ENCODE measurements around the gene CORO2A.

CORO2A gene

DNA sequence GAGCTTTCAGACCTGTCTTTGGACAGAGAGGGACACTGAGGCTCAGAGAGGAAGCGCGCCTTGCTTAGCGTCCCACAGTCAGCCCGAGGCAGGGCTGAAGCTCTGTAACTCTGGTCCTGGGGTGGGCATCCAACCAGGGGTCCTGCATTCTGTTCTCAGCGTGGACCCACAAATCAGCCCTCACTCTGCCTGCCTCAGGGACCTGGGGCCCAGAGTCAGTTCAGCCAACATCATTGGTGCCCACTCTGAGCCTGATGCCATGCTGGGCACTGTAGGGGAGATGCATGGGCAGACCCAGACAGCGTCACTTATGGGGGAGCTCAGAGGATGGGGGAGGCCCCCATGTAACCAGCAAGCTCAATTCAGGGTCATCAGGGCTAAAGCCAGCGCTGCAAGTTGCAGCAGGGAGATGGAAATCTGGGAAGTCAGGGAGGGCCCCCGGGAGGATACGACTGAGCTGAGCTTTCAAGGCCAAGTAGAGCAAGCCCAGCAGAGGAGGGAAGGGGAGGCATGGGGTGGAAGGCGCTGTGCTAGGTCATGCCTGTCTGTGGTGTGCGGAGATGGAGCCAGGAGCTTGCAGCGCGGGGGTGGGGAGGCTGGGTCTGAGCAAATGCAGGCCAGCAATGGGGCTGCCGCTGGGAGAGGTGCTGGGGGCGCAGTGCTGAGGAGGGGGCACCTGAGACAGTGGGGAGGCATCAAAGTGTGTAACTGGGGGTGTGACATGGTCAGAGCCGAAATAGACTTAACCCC lies 21.1 kb downstream of the CORO2A start:
- DNase-seq (ENCODE audit: low read depth in 2 of 2): no peak

DNA sequence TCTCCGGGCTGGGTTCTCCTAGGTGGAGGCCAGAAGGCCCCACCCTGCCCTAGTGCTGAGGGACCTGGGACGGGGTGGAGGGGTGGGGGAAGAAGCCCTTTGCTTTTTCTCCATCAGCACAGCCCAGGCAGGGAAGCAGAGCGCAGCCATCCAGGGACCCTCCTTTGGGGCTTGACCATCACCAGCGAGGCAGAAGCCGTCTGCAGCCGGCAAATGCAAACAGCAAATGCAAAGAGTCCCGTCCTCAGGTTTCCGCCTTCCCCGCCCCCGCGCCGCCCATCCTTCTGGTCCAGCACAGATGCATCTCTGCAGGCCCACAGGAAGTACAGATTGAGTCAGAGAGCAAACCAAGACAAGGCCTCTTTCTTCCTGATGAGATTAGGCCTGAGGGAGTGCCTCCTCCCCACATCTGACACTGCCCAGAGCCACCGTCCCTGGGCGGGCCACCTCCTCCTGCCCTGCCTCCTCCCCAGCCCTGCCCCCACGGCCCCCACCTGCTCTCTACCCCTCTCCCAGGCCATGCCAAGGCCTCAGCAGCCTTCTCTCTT lies 23.4 kb downstream of the CORO2A start:
- DNase-seq (ENCODE audit: low read depth in 2 of 2): no peak

DNA sequence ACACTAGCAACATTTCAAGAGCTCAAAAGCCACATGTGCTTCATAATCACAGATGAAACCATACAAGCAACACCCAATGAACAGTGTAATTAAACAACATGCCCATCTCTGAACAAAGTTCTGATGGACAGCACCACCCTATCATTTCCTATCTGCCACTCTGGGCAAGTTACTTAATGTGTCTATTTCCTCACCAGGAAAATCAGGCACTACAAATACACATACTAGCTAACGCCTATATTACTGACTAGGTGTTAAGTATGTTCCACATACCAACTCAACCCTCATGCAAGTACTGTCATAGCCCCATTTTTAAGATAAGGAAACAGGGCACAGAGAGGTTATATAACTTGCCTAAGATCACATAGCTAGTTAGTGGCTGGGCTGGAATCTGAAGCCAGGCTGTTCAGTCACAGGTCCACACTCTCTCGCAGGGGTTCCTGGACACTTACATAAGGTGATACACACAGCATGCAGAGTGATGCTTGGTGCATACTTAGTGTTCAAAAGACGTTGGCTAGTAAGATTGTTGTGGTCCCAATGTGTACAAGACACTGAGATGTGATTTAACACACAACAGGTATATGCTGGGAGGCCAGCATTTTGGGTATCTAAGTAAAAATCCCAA lies 24.2 kb downstream of the CORO2A start:
- DNase-seq (ENCODE audit: low read depth in 2 of 2): no peak

DNA sequence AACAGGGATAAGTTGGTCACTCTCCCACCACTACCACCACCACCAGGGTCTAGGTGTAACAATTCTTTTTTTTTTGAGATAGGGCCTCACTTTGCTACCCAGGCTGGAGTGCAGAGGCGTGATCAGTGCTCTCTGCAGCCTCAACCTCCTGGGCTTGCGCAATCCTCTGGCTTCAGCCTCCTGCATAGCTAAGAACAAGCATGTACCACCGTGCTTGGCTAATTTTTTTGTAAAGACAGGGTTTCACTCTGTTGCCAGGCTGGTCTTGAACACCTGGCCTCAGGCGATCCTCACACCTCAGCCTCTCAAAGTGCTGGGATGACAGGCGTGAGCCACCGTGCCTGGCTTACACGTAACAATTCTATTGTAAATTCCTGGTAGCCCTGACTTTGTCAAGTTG lies 27.5 kb downstream of the CORO2A start:
- DNase-seq (ENCODE audit: low read depth in 2 of 2): no peak

DNA sequence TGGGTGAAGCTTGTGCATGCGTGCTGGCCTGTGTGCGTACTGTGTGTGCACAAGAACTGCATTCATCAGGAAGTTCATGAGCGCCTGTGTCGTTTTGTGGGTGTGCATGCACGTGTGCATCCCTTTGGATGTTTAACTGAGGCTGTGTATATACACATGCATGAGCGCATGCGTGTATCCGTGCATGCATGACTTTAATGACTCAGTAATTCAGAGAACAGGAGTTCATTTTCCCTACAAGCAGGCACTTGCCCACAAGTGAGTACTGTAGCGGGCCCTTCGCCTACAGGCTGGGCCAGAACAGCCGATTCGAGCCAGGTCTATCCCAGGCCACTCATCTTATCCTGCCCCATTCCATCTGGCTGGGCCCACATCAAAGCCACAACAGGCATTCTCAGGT lies 29.8 kb downstream of the CORO2A start:
- no peak for DNase-seq (ENCODE audit: low read depth in 2 of 2)

DNA sequence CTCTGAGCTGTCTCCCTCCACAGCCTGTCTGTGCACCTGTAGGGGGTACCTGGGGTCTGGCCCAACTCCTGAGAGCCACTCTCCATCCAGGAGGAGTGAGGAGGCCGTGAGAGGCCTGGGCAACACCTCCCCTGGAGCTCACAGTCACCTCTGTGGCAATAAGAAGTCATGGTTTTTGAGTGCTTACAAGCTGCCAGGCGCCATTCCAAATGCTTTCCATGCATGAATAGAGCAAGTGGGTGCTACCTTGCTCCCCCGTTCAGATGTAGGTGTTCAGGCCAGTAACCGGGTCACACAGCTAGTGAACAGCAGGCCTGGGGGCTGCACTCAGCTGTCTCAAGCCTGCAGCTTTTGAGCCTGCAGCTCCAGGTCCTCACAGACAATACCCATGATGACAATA lies 30.6 kb downstream of the CORO2A start:
- DNase-seq (ENCODE audit: low read depth in 2 of 2): no peak

DNA sequence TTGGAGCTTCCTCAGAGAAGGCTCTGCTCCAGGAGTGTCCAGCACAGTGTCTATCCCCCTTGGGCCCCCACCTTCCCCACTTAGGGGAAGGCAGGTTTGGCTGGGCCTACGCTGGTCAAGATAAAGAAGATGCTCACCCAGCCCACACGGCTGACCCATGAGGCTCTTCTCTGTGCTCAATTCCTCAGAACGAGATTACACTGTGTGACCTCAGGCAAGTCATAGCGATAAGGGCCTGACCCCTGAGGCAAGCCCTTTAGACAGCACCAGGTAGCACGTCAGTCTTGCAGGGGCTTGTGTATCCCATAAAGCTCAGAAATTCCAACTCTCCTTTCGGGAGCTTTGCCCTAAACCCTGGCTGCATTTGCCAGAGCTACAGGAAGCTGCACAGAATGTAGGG lies 32.6 kb downstream of the CORO2A start:
- no peak for DNase-seq (ENCODE audit: low read depth in 2 of 2)

DNA sequence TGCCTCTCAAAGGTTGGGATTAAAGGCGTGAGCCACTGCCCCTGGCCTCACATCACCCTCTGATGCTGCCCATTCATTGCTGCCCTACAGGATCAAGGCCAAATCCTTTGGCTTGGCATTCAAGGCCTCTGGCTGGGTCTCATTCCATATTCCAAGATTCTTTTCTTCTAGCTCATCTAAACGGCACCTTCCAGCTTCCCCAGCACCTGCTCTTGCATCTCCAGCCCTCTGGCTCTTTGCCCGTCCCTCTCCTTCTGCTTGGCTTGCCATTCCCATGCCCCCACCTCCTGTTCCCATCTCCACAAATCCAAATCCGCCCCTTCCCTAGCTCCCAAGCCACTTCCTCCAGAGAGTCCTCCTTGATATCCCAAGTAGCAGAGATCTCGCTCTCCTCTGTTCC lies 33.1 kb downstream of the CORO2A start:
- DNase-seq (ENCODE audit: low read depth in 2 of 2): no peak

DNA sequence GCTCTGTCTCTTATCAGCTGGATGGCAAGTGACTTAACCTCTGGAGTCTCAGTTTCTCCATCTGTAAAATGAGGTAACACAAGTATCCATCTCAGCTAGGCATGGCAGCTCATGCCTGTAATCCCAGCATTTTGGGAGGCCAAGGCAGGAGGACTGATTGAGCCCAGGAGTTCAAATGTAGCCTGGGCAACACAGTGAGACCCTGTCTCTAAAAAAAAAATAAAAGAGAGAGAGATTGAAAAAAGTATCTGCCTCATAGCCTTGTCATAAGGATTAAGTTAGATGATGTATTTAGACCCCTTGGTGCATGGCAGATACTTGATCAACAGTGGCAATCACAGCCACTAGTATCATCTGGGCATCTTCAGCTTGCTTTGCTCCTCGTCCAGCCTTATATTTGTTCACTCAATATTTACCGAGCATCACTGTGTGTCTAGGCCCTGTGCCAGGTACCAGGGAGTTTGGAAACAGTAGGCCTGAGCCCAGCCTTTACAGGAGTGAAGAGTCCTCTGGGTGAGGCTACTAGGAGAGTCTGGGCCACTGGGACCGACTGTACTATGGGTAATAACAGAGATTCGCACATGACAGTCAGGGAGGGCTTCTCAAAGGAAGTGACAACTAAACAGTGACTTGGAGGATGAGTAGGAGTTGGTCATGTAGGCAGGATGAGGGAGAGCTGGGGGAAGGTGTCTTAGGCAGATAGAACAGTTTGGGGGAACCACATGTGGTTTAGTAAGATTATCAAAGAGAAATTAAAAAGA lies 34.2 kb downstream of the CORO2A start:
- DNase-seq (ENCODE audit: low read depth in 2 of 2): no peak

DNA sequence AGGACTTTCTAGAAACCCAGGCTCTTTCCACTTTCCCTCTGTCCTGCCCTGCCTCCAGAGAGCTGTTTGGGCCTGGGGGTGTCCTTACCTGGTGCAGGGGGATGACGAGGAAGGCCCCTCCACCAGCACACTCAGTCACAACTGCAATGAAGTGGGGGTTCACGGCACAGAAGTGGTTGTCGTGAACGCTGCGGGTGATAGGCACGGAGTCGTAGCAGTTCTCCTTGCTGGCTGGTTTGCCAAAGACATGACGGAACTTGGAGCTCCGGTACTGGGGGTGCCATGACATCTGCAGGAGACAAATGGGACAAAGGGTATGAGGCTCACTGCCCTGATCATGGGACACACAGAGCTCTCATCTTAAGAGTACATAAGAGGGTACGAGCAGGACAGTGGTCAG lies 35.1 kb downstream of the CORO2A start:
- DNase-seq (ENCODE audit: low read depth in 2 of 2): no peak

DNA sequence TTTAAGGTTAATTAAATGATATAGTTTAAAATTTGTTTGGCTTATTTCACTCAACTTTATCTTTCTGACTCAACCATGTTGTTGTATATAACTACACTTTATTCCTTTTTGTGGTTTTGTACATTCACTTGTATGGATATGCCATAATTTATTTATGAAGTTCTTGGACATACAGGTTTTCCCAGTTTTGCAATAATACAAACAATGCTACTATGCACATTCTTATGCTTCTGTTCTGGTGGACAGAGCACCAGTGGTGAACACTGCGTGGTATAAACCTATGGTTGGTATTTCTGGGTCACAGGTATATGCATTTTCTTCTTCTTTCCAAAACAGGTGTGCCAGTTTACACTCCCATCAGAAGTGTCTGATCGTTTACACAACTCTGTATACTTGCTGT lies 37.8 kb downstream of the CORO2A start:
- no peak for DNase-seq (ENCODE audit: low read depth in 2 of 2)

DNA sequence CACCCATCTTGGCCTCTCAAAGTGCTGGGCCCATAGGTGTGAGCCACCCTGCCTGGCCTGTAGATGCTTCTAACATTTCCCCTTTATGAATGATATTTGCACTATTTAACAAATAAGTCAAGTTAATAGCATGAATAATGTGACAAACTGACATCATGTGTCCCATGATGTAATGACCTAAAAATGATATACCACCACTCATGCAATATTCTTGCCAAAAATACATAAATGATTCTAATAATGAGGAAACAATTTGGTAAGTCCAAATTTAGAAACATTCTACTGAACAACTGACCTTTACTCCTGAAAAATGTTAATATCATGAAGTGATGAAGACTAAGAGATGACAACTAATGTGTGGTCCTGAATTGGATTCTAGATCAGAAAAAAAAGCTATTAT lies 39.9 kb downstream of the CORO2A start:
- DNase-seq (ENCODE audit: low read depth in 2 of 2): no peak

DNA sequence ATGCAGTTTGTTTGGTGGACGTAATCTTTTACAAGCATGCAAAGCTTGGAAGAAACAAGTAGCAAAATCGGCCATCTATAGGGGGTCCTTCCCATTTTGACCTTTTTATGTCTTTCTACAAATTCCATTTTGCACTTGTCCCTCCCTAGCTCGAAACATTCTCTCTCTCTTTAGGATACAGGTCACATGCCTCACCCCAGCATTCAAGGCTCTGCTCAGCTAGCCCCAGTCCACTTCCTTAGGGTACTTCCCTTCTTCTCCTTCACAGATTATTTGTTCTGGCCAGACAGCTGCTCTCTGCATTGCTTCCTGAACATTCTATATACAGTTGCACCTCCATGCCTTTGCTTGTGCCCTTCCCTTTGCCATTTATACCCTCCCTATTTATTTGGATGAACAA lies 41.7 kb downstream of the CORO2A start:
- DNase-seq (ENCODE audit: low read depth in 2 of 2): no peak

DNA sequence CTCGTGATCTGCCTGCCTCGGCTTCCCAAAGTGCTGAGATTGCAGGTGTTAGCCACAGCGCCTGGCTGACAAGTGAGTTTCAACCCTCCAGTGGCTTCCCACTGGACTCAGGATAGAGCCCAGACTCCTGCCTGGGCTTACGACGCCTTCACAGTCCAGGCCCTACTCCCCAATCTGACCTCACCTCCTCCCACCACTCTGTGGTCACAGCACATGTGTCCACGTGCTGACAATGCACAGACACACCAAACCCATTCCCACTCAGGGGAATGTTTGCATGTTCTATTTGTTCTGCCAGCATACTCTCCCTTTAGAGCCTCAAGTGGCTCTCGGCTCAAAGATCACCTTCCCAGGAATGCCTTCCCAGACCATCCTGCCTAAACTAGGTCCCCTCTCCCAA lies 42.3 kb downstream of the CORO2A start:
- DNase-seq (ENCODE audit: low read depth in 2 of 2): no peak

DNA sequence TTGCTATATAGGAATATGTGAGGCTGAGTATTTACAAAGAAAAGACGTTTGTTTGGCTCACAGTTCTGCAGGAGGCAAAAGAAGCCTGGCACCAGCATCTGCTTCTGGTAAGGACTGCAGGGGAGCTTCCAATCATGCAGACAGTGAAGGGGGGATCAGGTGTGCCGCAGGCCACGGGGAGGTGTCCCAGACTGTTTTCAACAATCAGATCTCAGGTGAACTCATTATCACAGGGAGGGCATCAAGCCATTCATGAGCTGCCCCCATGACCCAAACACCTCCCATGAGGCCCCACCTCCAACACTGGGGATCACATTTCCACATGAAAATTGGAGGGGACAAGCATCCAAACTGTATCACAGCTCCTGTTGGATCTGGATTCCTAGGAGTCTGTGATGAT lies 43.0 kb downstream of the CORO2A start:
- no peak for DNase-seq (ENCODE audit: low read depth in 2 of 2)

DNA sequence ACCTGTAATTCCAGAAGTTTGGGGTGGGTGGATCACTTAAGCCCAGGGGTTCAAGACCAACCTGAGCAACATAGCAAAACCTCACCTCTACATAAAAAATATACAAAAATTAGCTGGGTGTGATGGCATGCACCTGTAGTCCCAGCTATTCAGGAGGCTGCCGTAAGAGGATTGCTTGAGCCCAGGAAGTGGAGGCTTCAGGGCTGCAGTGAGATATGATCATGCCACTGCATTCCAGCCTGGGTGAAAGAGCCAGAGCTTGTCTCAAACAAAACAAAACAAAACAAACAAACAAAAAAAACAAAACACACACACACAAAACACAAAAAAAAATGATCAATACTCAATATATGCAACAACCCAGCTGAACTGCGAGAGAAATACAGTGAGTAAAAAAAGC lies 44.0 kb downstream of the CORO2A start:
- DNase-seq (ENCODE audit: low read depth in 2 of 2): no peak

DNA sequence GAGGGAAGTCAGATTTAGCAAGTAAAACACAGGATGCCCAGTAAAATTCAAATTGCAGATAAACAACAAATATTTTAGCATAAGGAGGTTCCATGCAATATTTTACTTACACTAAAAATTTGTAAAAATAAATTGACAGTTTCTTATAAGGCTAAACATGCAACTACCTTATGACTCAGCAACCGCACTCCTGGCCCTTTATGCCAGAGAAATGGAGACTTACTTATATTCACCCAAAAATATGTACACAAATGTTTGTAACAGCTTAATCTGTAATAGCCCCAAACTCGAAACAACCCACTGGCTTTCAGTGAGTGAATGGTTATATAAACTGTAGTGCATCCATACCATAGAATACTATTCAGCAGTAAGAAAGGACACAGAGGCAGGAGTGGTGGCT lies 44.9 kb downstream of the CORO2A start:
- no peak for DNase-seq (ENCODE audit: low read depth in 2 of 2)

DNA sequence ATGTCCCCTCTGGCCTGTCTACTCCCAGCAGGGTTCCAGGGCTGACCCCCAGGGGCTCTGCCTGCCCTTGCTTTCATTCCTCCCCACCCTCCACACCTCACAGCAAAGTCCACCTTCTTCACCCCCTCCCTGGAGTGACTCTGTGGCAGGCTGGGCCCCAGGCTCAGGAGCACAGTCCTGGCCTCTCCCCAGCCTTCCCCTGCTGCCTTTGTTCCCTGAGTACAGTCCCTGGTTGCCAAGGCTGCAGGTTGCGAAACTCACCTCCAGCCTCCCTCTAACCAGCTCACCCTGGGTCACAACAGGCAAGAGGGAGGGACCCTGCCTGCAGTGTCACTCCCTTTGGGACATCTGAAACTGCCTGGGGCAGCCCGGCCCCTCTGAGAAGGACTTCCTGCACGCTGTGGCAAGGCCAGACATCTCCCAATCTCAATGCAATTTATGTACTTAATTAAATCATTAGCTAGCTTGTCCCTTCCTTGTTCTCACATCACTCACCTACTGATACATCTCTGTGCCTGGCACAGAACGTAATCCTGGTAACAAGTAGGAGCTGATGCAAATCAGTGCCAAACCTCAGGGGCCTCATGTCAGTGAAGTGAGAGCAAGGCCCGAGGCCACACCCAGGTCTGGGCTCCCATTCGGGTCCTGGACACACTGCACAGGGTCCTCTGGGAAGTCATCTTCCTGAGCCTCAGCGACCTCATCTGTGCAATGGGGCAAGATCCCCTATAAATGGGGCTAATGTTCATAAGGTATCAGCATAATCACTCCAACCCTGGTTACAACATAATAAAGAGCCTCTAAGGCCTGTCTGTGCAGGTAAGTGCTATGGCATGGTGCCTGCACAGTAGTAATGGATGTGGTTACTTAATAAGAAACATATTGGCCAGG lies 46.1 kb downstream of the CORO2A start:
- DNase-seq (ENCODE audit: low read depth in 2 of 2): no peak

DNA sequence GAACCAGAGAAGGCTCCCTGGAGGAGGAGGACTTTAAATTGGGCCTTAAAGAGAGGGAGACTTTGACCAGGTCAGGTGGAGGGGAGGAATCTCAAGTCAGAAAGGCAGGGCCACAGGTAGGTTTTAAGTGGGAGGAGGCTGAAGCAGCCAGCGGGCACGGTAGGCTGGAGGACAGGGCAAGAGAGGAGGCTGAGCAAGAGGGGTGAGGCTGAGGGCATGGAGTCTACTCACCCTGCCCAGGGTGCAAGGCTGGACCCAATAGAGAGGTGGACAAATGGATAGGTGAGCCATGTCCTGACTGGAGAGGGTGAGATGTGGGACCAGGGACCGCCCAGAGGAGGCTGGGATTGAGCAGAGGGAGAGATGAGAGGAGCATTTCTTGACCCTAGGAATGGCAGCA lies 47.8 kb downstream of the CORO2A start:
- DNase-seq (ENCODE audit: low read depth in 2 of 2): no peak

DNA sequence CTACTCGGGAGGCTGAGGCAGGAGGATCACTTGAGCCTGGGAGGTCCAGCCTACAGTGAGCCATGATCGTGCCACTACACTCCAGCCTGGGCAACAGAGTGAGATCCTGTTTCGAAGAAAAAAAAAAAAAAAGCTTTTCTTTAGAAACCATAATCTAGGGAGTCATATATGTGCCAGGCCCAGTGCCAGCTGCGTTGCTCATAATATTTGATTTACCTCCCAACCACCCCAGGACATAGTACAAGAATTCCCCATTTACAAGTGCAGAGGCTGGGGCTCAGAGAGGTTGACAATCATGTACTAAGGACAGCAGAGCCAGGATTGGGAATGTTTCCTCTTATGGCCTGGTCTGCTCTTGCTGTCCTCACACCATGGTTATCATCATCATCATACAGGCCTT lies 48.4 kb downstream of the CORO2A start:
- no peak for DNase-seq (ENCODE audit: low read depth in 2 of 2)

DNA sequence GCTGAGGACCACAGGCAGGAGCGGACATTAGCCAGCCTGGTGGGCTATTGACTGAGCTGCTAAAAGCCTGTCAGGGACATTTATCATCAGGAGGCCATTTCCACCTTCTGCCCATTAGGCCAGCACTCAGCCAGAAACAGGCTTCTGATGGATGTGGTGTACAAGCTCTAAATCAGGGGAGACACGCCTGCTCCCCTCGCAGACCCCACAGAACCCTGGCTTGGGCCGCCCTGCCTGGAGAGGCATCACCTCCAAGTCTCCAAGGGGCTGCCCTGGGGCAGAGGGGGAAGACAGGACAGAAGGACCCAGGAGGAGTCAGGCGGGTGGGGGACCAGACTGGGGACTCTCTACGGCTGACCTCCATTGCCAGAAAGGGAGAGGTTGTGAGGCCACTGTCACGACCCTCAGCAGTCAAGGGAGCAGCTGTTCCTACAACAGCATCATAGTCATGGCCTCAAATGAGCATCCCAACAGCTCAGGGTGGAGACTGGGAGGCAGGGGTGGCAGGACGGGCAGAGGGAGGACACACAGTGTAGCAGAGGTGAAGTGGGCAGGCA lies 49.4 kb downstream of the CORO2A start:
- DNase-seq (ENCODE audit: low read depth in 2 of 2): no peak
